Renal cortex interstitium (tissue), 15 donors: Measurements from ENCODE around the gene TMEM205. TPM values are rescaled to one million over a fixed set of nuclear protein-coding genes. Genes with fewer than 3 reads are reported as not detected.
"Not testable (repeated sequence)": the region's sequence is repeated elsewhere in the genome, so short reads cannot be mapped to it uniquely, and the experiment has no call there.

Experiments
- DNase-seq, 11 donors: peaks; one replicate each; pipeline ENCODE4 v3.0.0-alpha.2; 2013; ENCODE audit warnings: low read depth in 9 of 11, low spot score in 4 of 11; ENCODE audit errors: extremely low read depth in 1 of 11
- long read RNA-seq, 16 experiments: transcript quantifications; one replicate each; lab custom pipeline, GENCODE V29; 2026
- polyA plus RNA-seq, 3 donors: library from polyadenylated mRNA; unstranded; fragments of 120-200 nt; gene quantifications; one replicate each; pipeline ENCODE4 v1.2.1, GENCODE V29; 2013; ENCODE audit not compliant: insufficient read length in 3 of 3

Gene TMEM205
- polyA plus RNA-seq: 100 to 1,000 TPM; 128 to 145 (median 134) TPM
- long read RNA-seq, donor 1, transcript TMEM205-210 (4 exons, 840 nt): minor isoform, 9 of 66 reads
- long read RNA-seq, donor 1, transcript TMEM205-216 (4 exons, 792 nt): major isoform, 36 of 66 reads
- long read RNA-seq, donor 1, transcript TMEM205-201 (3 exons, 1,034 nt): minor isoform, 7 of 66 reads
- long read RNA-seq, donor 1, transcript TMEM205-203 (2 exons, 1,147 nt): minor isoform, 9 of 66 reads
- long read RNA-seq, donor 1, partial matches to known transcripts: 0 of 66 reads
- long read RNA-seq, donor 1, other reads (novel, unspliced or antisense): 0 of 66 reads
- long read RNA-seq, donor 2, transcript TMEM205-216 (4 exons, 792 nt): major isoform, 41 of 81 reads
- long read RNA-seq, donor 2, transcript TMEM205-205 (4 exons, 677 nt): minor isoform, 9 of 81 reads
- long read RNA-seq, donor 2, transcript TMEM205-210 (4 exons, 840 nt): minor isoform, 6 of 81 reads
- long read RNA-seq, donor 2, transcript TMEM205-201 (3 exons, 1,034 nt): minor isoform, 7 of 81 reads
- long read RNA-seq, donor 2, partial matches to known transcripts: 10 of 81 reads
- long read RNA-seq, donor 2, other reads (novel, unspliced or antisense): 0 of 81 reads
- long read RNA-seq, donor 3, transcript TMEM205-216 (4 exons, 792 nt): major isoform, 62 of 130 reads
- long read RNA-seq, donor 3, transcript TMEM205-202 (4 exons, 916 nt): minor isoform, 7 of 130 reads
- long read RNA-seq, donor 3, transcript TMEM205-201 (3 exons, 1,034 nt): minor isoform, 11 of 130 reads
- long read RNA-seq, donor 3, transcript TMEM205-210 (4 exons, 840 nt): minor isoform, 19 of 130 reads
- long read RNA-seq, donor 3, partial matches to known transcripts: 14 of 130 reads
- long read RNA-seq, donor 3, other reads (novel, unspliced or antisense): 0 of 130 reads
- long read RNA-seq, donor 4, transcript TMEM205-203 (2 exons, 1,147 nt): minor isoform, 9 of 95 reads
- long read RNA-seq, donor 4, transcript TMEM205-201 (3 exons, 1,034 nt): minor isoform, 6 of 95 reads
- long read RNA-seq, donor 4, transcript TMEM205-210 (4 exons, 840 nt): minor isoform, 11 of 95 reads
- long read RNA-seq, donor 4, transcript TMEM205-216 (4 exons, 792 nt): major isoform, 48 of 95 reads
- long read RNA-seq, donor 4, partial matches to known transcripts: 12 of 95 reads
- long read RNA-seq, donor 4, other reads (novel, unspliced or antisense): 0 of 95 reads
- long read RNA-seq, donor 5: 0 reads
- long read RNA-seq, donor 6, transcript TMEM205-210 (4 exons, 840 nt): minor isoform, 8 of 68 reads
- long read RNA-seq, donor 6, transcript TMEM205-201 (3 exons, 1,034 nt): minor isoform, 10 of 68 reads
- long read RNA-seq, donor 6, transcript TMEM205-203 (2 exons, 1,147 nt): minor isoform, 10 of 68 reads
- long read RNA-seq, donor 6, transcript TMEM205-216 (4 exons, 792 nt): major isoform, 32 of 68 reads
- long read RNA-seq, donor 6, partial matches to known transcripts: 0 of 68 reads
- long read RNA-seq, donor 6, other reads (novel, unspliced or antisense): 0 of 68 reads
- long read RNA-seq, donor 7, transcript TMEM205-203 (2 exons, 1,147 nt): minor isoform, 18 of 100 reads
- long read RNA-seq, donor 7, transcript TMEM205-210 (4 exons, 840 nt): minor isoform, 21 of 100 reads
- long read RNA-seq, donor 7, transcript TMEM205-201 (3 exons, 1,034 nt): minor isoform, 9 of 100 reads
- long read RNA-seq, donor 7, transcript TMEM205-216 (4 exons, 792 nt): major isoform, 41 of 100 reads
- long read RNA-seq, donor 7, partial matches to known transcripts: 0 of 100 reads
- long read RNA-seq, donor 7, other reads (novel, unspliced or antisense): 0 of 100 reads
- long read RNA-seq, donor 8: 0 reads
- long read RNA-seq, donor 9, transcript TMEM205-216 (4 exons, 792 nt): major isoform, 47 of 104 reads
- long read RNA-seq, donor 9, transcript TMEM205-205 (4 exons, 677 nt): minor isoform, 11 of 104 reads
- long read RNA-seq, donor 9, transcript TMEM205-203 (2 exons, 1,147 nt): minor isoform, 8 of 104 reads
- long read RNA-seq, donor 9, transcript TMEM205-210 (4 exons, 840 nt): minor isoform, 14 of 104 reads
- long read RNA-seq, donor 9, partial matches to known transcripts: 16 of 104 reads
- long read RNA-seq, donor 9, other reads (novel, unspliced or antisense): 0 of 104 reads
- long read RNA-seq, donor 10, transcript TMEM205-205 (4 exons, 677 nt): minor isoform, 7 of 92 reads
- long read RNA-seq, donor 10, transcript TMEM205-216 (4 exons, 792 nt): major isoform, 67 of 92 reads
- long read RNA-seq, donor 10, transcript TMEM205-210 (4 exons, 840 nt): minor isoform, 6 of 92 reads
- long read RNA-seq, donor 10, transcript TMEM205-203 (2 exons, 1,147 nt): minor isoform, 8 of 92 reads
- long read RNA-seq, donor 10, partial matches to known transcripts: 0 of 92 reads
- long read RNA-seq, donor 10, other reads (novel, unspliced or antisense): 0 of 92 reads
- long read RNA-seq, donor 11, transcript TMEM205-216 (4 exons, 792 nt): major isoform, 44 of 67 reads
- long read RNA-seq, donor 11, transcript TMEM205-210 (4 exons, 840 nt): minor isoform, 8 of 67 reads
- long read RNA-seq, donor 11, partial matches to known transcripts: 0 of 67 reads
- long read RNA-seq, donor 11, other reads (novel, unspliced or antisense): 0 of 67 reads
- long read RNA-seq, donor 12, transcript TMEM205-203 (2 exons, 1,147 nt): minor isoform, 5 of 30 reads
- long read RNA-seq, donor 12, transcript TMEM205-210 (4 exons, 840 nt): minor isoform, 8 of 30 reads
- long read RNA-seq, donor 12, transcript TMEM205-216 (4 exons, 792 nt): major isoform, 13 of 30 reads
- long read RNA-seq, donor 12, partial matches to known transcripts: 0 of 30 reads
- long read RNA-seq, donor 12, other reads (novel, unspliced or antisense): 0 of 30 reads
- long read RNA-seq, donor 13: 0 reads
- long read RNA-seq, donor 14, transcript TMEM205-201 (3 exons, 1,034 nt): minor isoform, 8 of 73 reads
- long read RNA-seq, donor 14, transcript TMEM205-216 (4 exons, 792 nt): major isoform, 46 of 73 reads
- long read RNA-seq, donor 14, transcript TMEM205-203 (2 exons, 1,147 nt): minor isoform, 5 of 73 reads
- long read RNA-seq, donor 14, transcript TMEM205-210 (4 exons, 840 nt): minor isoform, 8 of 73 reads
- long read RNA-seq, donor 14, partial matches to known transcripts: 0 of 73 reads
- long read RNA-seq, donor 14, other reads (novel, unspliced or antisense): 0 of 73 reads
- long read RNA-seq, donor 15, transcript TMEM205-216 (4 exons, 792 nt): major isoform, 18 of 36 reads
- long read RNA-seq, donor 15, partial matches to known transcripts: 8 of 36 reads
- long read RNA-seq, donor 15, other reads (novel, unspliced or antisense): 0 of 36 reads
- long read RNA-seq, donor 16, transcript TMEM205-201 (3 exons, 1,034 nt): minor isoform, 18 of 197 reads
- long read RNA-seq, donor 16, transcript TMEM205-210 (4 exons, 840 nt): minor isoform, 19 of 197 reads
- long read RNA-seq, donor 16, transcript TMEM205-216 (4 exons, 792 nt): major isoform, 103 of 197 reads
- long read RNA-seq, donor 16, transcript TMEM205-203 (2 exons, 1,147 nt): minor isoform, 26 of 197 reads
- long read RNA-seq, donor 16, partial matches to known transcripts: 0 of 197 reads
- long read RNA-seq, donor 16, other reads (novel, unspliced or antisense): 0 of 197 reads

- peak; percentile 95 to 99 (median 98) for DNase-seq
These were observed at the start of gene TMEM205, which contains the start of gene CCDC159 for GRCh38 chr19:11346104-11346940. Gene TMEM205, minus strand, starts transcription at chr19:11346268. Its CDS starts 649 bp downstream, at chr19:11345619. Gene CCDC159, plus strand, starts transcription at chr19:11346519. Its CDS starts 88 bp downstream, at chr19:11346607.

GRCh38 chr19:11390933-11391680 lies 45.0 kb upstream of the TMEM205 start:
- DNase-seq: no peak

GRCh38 chr19:11390359-11390758 lies 44.3 kb upstream of the TMEM205 start:
- DNase-seq: no peak

- DNase-seq: no peak
These were observed 41.3 kb upstream of the TMEM205 start for GRCh38 chr19:11387162-11388034.

- no peak for DNase-seq
These were observed 38.7 kb upstream of the TMEM205 start for GRCh38 chr19:11384778-11385129.

GRCh38 chr19:11383706-11384048 lies 37.6 kb upstream of the TMEM205 start:
- DNase-seq: no peak

GRCh38 chr19:11382898-11383705 lies 37.0 kb upstream of the TMEM205 start:
- no peak for DNase-seq

- DNase-seq: peak; percentile 90 to 98 (median 93)
These were observed 34.8 kb upstream of the TMEM205 start for GRCh38 chr19:11380653-11381537.

- DNase-seq: no peak
These were observed 33.8 kb upstream of the TMEM205 start for GRCh38 chr19:11379857-11380350.

GRCh38 chr19:11379269-11379845 lies 33.3 kb upstream of the TMEM205 start:
- DNase-seq: not testable (repeated sequence)
